ENCODE measurements around the gene GNL2. TPM values are rescaled to one million over a fixed set of nuclear protein-coding genes. Genes with fewer than 3 reads are reported as not detected.
"Not testable (repeated sequence)": the region's sequence is repeated elsewhere in the genome, so short reads cannot be mapped to it uniquely, and the experiment has no call there.

GNL2 gene
- total and polyA plus RNA-seq, 2 experiments from 2014 or later, result 38.6 to 55.9 TPM

GRCh38 chr1:37599940-37600339 is 4.2 kb upstream of the GNL2 start:
- no peaks in the 10 kb centered on the region for H3K9me3 ChIP-seq (ENCODE audit: low read depth)
- H3K27me3 ChIP-seq, result peaks cover 43% of the 10 kb centered on the region
- no peak overlapping the region for H3K4me3 ChIP-seq
- TF ChIP-seq CTCF (IDR thresholded peaks at IDR 0.05; ENCODE audit: low read depth, low read length), result no peak
- no peaks in the 10 kb centered on the region for H3K36me3 ChIP-seq
- H3K4me1 ChIP-seq (ENCODE audit: low read depth), result peaks cover 1% of the 10 kb centered on the region
- no peak overlapping the region for H3K27ac ChIP-seq
- DNase-seq (ENCODE audit: low read depth in 1 of 2, low spot score in 1 of 2), result no peak

- TF ChIP-seq CTCF (IDR thresholded peaks at IDR 0.05; ENCODE audit: low read depth, low read length), result no peak
- H3K4me3 ChIP-seq, result peak overlapping the region; percentile 62
- H3K9me3 ChIP-seq (ENCODE audit: low read depth), result no peaks in the 10 kb centered on the region
- H3K27ac ChIP-seq, result no peak overlapping the region
- H3K36me3 ChIP-seq, result peaks cover 13% of the 10 kb centered on the region
- DNase-seq (ENCODE audit: low read depth in 1 of 2, low spot score in 1 of 2), result no peak
- peaks cover 30% of the 10 kb centered on the region for H3K27me3 ChIP-seq
- H3K4me1 ChIP-seq (ENCODE audit: low read depth), result peaks cover 5% of the 10 kb centered on the region
These were observed 488 bp upstream of the GNL2 start for GRCh38 chr1:37596182-37596667.

GRCh38 chr1:37593726-37594125 is 2.0 kb downstream of the GNL2 start:
- no peak overlapping the region for H3K27ac ChIP-seq
- peaks cover 12% of the 10 kb centered on the region for H3K27me3 ChIP-seq
- no peaks in the 10 kb centered on the region for H3K9me3 ChIP-seq (ENCODE audit: low read depth)
- H3K4me3 ChIP-seq, result no peak overlapping the region
- peaks cover 32% of the 10 kb centered on the region for H3K36me3 ChIP-seq
- no peak for DNase-seq (ENCODE audit: low read depth in 1 of 2, low spot score in 1 of 2)
- H3K4me1 ChIP-seq (ENCODE audit: low read depth), result peaks cover 5% of the 10 kb centered on the region
- TF ChIP-seq CTCF (IDR thresholded peaks at IDR 0.05; ENCODE audit: low read depth, low read length), result no peak

GRCh38 chr1:37588939-37589338 is 6.8 kb downstream of the GNL2 start:
- H3K4me1 ChIP-seq (ENCODE audit: low read depth), result no peaks in the 10 kb centered on the region
- no peak overlapping the region for H3K4me3 ChIP-seq
- no peaks in the 10 kb centered on the region for H3K27me3 ChIP-seq
- no peaks in the 10 kb centered on the region for H3K9me3 ChIP-seq (ENCODE audit: low read depth)
- H3K27ac ChIP-seq, result peak overlapping the region; percentile 26
- no peak for TF ChIP-seq CTCF (IDR thresholded peaks at IDR 0.05; ENCODE audit: low read depth, low read length)
- no peak for DNase-seq (ENCODE audit: low read depth in 1 of 2, low spot score in 1 of 2)
- peaks cover 60% of the 10 kb centered on the region for H3K36me3 ChIP-seq

- H3K4me3 ChIP-seq; DNase-seq (ENCODE audit: low read depth in 1 of 2, low spot score in 1 of 2); H3K9me3 ChIP-seq (ENCODE audit: low read depth); H3K4me1 ChIP-seq (ENCODE audit: low read depth); H3K27ac ChIP-seq; H3K27me3 ChIP-seq: not testable (repeated sequence)
- H3K36me3 ChIP-seq, result peaks cover 59% of the 10 kb centered on the region
These were observed 11.2 kb downstream of the GNL2 start for GRCh38 chr1:37584544-37584943.

GRCh38 chr1:37575692-37576091 is 20.0 kb downstream of the GNL2 start:
- H3K4me3 ChIP-seq, result no peak overlapping the region
- H3K36me3 ChIP-seq, result peaks cover 53% of the 10 kb centered on the region
- DNase-seq (ENCODE audit: low read depth in 1 of 2, low spot score in 1 of 2), result peak in 1 of 2 donors; percentile 22
- no peaks in the 10 kb centered on the region for H3K9me3 ChIP-seq (ENCODE audit: low read depth)
- no peak for TF ChIP-seq CTCF (IDR thresholded peaks at IDR 0.05; ENCODE audit: low read depth, low read length)
- H3K4me1 ChIP-seq (ENCODE audit: low read depth), result no peaks in the 10 kb centered on the region
- H3K27ac ChIP-seq, result no peak overlapping the region
- no peaks in the 10 kb centered on the region for H3K27me3 ChIP-seq

All from cardiac muscle cell (in vitro differentiated cells and primary cell).